Natural killer cell treated with Interleukin-12 subunit alpha and Interleukin-12 subunit beta and Interleukin-15 and Interleukin-18, amount 100 ng/mL, for 72 hours (primary cell): Measurements from ENCODE around the gene ARFGAP1. TPM values are rescaled to one million over a fixed set of nuclear protein-coding genes. Genes with fewer than 3 reads are reported as not detected.

Experiments
- ATAC-seq, 2 donors: fragments of 150-1000 bp; cut with Tn5 transposase in 1 of 2; sonication (Bioruptor Pico), chemical (Tn5 transposase) in 1 of 2; 2 replicates each; pipeline ENCODE4 v1.10.0; 2021
- DNase-seq: peaks from one replicate; pipeline ENCODE4 v3.0.0; 2022; ENCODE audit warnings: low spot score
- H3K27ac Mint-ChIP-seq, 2 donors: 1 replicate in 1 of 2; 2 replicates in 1 of 2; pipeline ENCODE4 v1.8.0; 2022; ENCODE audit warnings: mixed read lengths in 2 of 2, mild to moderate bottlenecking in 1 of 2, moderate library complexity in 1 of 2
- H3K27me3 Mint-ChIP-seq, 2 donors: 1 replicate in 1 of 2; 2 replicates in 1 of 2; pipeline ENCODE4 v1.8.0; 2022; ENCODE audit warnings: mixed read lengths in 2 of 2
- H3K36me3 Mint-ChIP-seq: one replicate; pipeline ENCODE4 v1.8.0; 2022; ENCODE audit warnings: mixed read lengths
- H3K4me1 Mint-ChIP-seq, 2 donors: 1 replicate in 1 of 2; 2 replicates in 1 of 2; pipeline ENCODE4 v1.8.0; 2022; ENCODE audit warnings: low read depth in 2 of 2, mixed read lengths in 2 of 2, mild to moderate bottlenecking in 1 of 2
- H3K4me3 Mint-ChIP-seq: one replicate; pipeline ENCODE4 v1.8.0; 2022; ENCODE audit warnings: mixed read lengths
- H3K9me3 Mint-ChIP-seq: 2 replicates; pipeline ENCODE4 v1.8.0; 2022; ENCODE audit warnings: mixed read lengths
- total RNA-seq, 2 donors: library from RNA; stranded (reverse); gene quantifications; one replicate each; pipeline ENCODE4 v1.2.3, GENCODE V29; 2022

ARFGAP1 gene
- total RNA-seq, 2 donors from 2014 or later = 87.2 to 144 TPM

GRCh38 chr20:63234693-63235398, 37.8 kb upstream of the ARFGAP1 start:
- no peak for ATAC-seq
- DNase-seq = no peak
- H3K27me3 Mint-ChIP-seq = peaks cover 20 to 26% of the 10 kb centered on the region in 2 donors
- no peak overlapping the region for H3K27ac Mint-ChIP-seq
- H3K36me3 Mint-ChIP-seq = no peaks in the 10 kb centered on the region
- H3K9me3 Mint-ChIP-seq = no peaks in the 10 kb centered on the region
- H3K4me1 Mint-ChIP-seq = no peaks in the 10 kb centered on the region
- H3K4me3 Mint-ChIP-seq = no peak overlapping the region

- Mint-ChIP-seq H3K27me3 (peaks cover 14 to 19% of the 10 kb centered on the region in 2 donors), H3K4me3 (no peak within 1 kb of the TSS), H3K9me3 (no peaks in the 10 kb centered on the region), H3K36me3 (no peaks in the 10 kb centered on the region), H3K27ac (no peak within 1 kb of the TSS), H3K4me1 (no peaks in the 10 kb centered on the region)
- ATAC-seq (no peak), DNase-seq (no peak)
Measured at GRCh38 chr20:63235399-63235983, 37.1 kb upstream of the ARFGAP1 start, which contains the start of gene BIRC7. Gene BIRC7, plus strand, starts transcription at chr20:63235905. Its CDS starts 192 bp downstream, at chr20:63236097.

- Mint-ChIP-seq H3K27ac (no peak overlapping the region), H3K9me3 (no peaks in the 10 kb centered on the region), H3K36me3 (no peaks in the 10 kb centered on the region), H3K4me1 (no peaks in the 10 kb centered on the region), H3K27me3 (peaks cover 9 to 12% of the 10 kb centered on the region in 2 donors), H3K4me3 (no peak overlapping the region)
- DNase-seq = no peak
- no peak for ATAC-seq
Measured at GRCh38 chr20:63236116-63236837, 36.3 kb upstream of the ARFGAP1 start.

GRCh38 chr20:63238031-63238430, 34.6 kb upstream of the ARFGAP1 start:
- ATAC-seq = no peak
- Mint-ChIP-seq H3K4me3 (no peak overlapping the region), H3K4me1 (no peaks in the 10 kb centered on the region), H3K36me3 (no peaks in the 10 kb centered on the region), H3K27me3 (peaks cover 0 to 2% of the 10 kb centered on the region in 2 donors), H3K27ac (no peak overlapping the region), H3K9me3 (no peaks in the 10 kb centered on the region)
- DNase-seq = no peak

GRCh38 chr20:63238514-63239125, 34.0 kb upstream of the ARFGAP1 start:
- no peak for DNase-seq
- Mint-ChIP-seq H3K4me3 (no peak overlapping the region), H3K27ac (no peak overlapping the region), H3K36me3 (no peaks in the 10 kb centered on the region), H3K27me3 (peaks cover 0 to 2% of the 10 kb centered on the region in 2 donors), H3K9me3 (no peaks in the 10 kb centered on the region), H3K4me1 (no peaks in the 10 kb centered on the region)
- no peak for ATAC-seq

GRCh38 chr20:63239431-63239830, 33.2 kb upstream of the ARFGAP1 start:
- no peaks in the 10 kb centered on the region for H3K9me3 Mint-ChIP-seq
- no peak overlapping the region for H3K27ac Mint-ChIP-seq
- no peaks in the 10 kb centered on the region for H3K4me1 Mint-ChIP-seq

GRCh38 chr20:63240004-63240403, 32.6 kb upstream of the ARFGAP1 start:
- DNase-seq = no peak
- ATAC-seq = no peak
- H3K36me3 Mint-ChIP-seq = no peaks in the 10 kb centered on the region
- H3K4me3 Mint-ChIP-seq = no peak overlapping the region
- H3K27me3 Mint-ChIP-seq = no peaks in the 10 kb centered on the region
- H3K27ac Mint-ChIP-seq = no peak overlapping the region
- H3K9me3 Mint-ChIP-seq = no peaks in the 10 kb centered on the region
- no peaks in the 10 kb centered on the region for H3K4me1 Mint-ChIP-seq

More at GRCh38 chr20:63239431-63239830, 33.2 kb upstream of the ARFGAP1 start:
- DNase-seq (no peak), ATAC-seq (no peak)
- Mint-ChIP-seq H3K4me3 (no peak overlapping the region), H3K36me3 (no peaks in the 10 kb centered on the region), H3K27me3 (no peaks in the 10 kb centered on the region)

GRCh38 chr20:63241272-63241671, 31.3 kb upstream of the ARFGAP1 start:
- no peak for DNase-seq
- ATAC-seq = no peak
- Mint-ChIP-seq H3K9me3 (no peaks in the 10 kb centered on the region), H3K4me1 (no peaks in the 10 kb centered on the region), H3K27ac (no peak overlapping the region), H3K27me3 (no peaks in the 10 kb centered on the region), H3K36me3 (no peaks in the 10 kb centered on the region), H3K4me3 (no peak overlapping the region)

- ATAC-seq (no peak), DNase-seq (no peak)
- Mint-ChIP-seq H3K27ac (no peak overlapping the region), H3K36me3 (no peaks in the 10 kb centered on the region), H3K4me1 (no peaks in the 10 kb centered on the region), H3K27me3 (no peaks in the 10 kb centered on the region), H3K4me3 (no peak overlapping the region), H3K9me3 (no peaks in the 10 kb centered on the region)
Measured at GRCh38 chr20:63242736-63243135, 29.9 kb upstream of the ARFGAP1 start.

GRCh38 chr20:63243604-63244247, 28.9 kb upstream of the ARFGAP1 start:
- H3K27me3 Mint-ChIP-seq = peaks cover 0 to 4% of the 10 kb centered on the region in 2 donors
- no peaks in the 10 kb centered on the region for H3K4me1 Mint-ChIP-seq
- DNase-seq = no peak
- H3K27ac Mint-ChIP-seq = no peak overlapping the region
- peak in 1 of 2 donors; percentile 19 for ATAC-seq
- H3K36me3 Mint-ChIP-seq = no peaks in the 10 kb centered on the region
- no peak overlapping the region for H3K4me3 Mint-ChIP-seq
- H3K9me3 Mint-ChIP-seq = no peaks in the 10 kb centered on the region

- Mint-ChIP-seq H3K4me1 (no peaks in the 10 kb centered on the region), H3K27me3 (peaks cover 0 to 7% of the 10 kb centered on the region in 2 donors)
Measured at GRCh38 chr20:63244468-63244867, 28.1 kb upstream of the ARFGAP1 start.

GRCh38 chr20:63246490-63247288, 25.9 kb upstream of the ARFGAP1 start:
- peaks cover 0 to 13% of the 10 kb centered on the region in 2 donors for H3K27me3 Mint-ChIP-seq

More at GRCh38 chr20:63244468-63244867, 28.1 kb upstream of the ARFGAP1 start:
- DNase-seq (no peak), ATAC-seq (no peak)
- H3K9me3 Mint-ChIP-seq = no peaks in the 10 kb centered on the region
- no peak overlapping the region for H3K27ac Mint-ChIP-seq
- no peak overlapping the region for H3K4me3 Mint-ChIP-seq
- no peaks in the 10 kb centered on the region for H3K36me3 Mint-ChIP-seq

More at GRCh38 chr20:63246490-63247288, 25.9 kb upstream of the ARFGAP1 start:
- Mint-ChIP-seq H3K4me1 (no peaks in the 10 kb centered on the region), H3K4me3 (no peak overlapping the region), H3K27ac (no peak overlapping the region), H3K9me3 (no peaks in the 10 kb centered on the region), H3K36me3 (no peaks in the 10 kb centered on the region)
- DNase-seq (no peak), ATAC-seq (no peak)
